H1 (cell line): ENCODE results near the gene CCS. TPM values are rescaled to one million over a fixed set of nuclear protein-coding genes. Genes with fewer than 3 reads are reported as not detected.

ENCODE experiments used
- CBX5 ChIP-seq: fragments of 300-800, 300-1000 bp; sonication (generic); IDR thresholded peaks from 2 replicates; pipeline ENCODE4 v1.7.1; 2016; ENCODE audit warnings: antibody characterized with exemption, low read length, low read depth
- E2F6 ChIP-seq: IDR thresholded peaks from 2 replicates; pipeline ENCODE4 v1.6.1; 2012; ENCODE audit warnings: inconsistent platforms
- EP300 ChIP-seq, 2 experiments: IDR thresholded peaks; 1 replicate in 1 of 2; 2 replicates in 1 of 2; pipeline ENCODE4 v1.6.1; 2011 to 2012; ENCODE audit warnings: low read depth in 2 of 2, low read length in 2 of 2, mild to moderate bottlenecking in 2 of 2, borderline replicate concordance in 1 of 2, inconsistent platforms in 1 of 2, moderate library complexity in 1 of 2
- GTF2F1 ChIP-seq: IDR thresholded peaks from 2 replicates; pipeline ENCODE4 v1.6.1; 2012; ENCODE audit warnings: low read depth, low read length, improper control_type of control experiment, borderline replicate concordance
- KDM1A ChIP-seq: fragments of 200-600, 300-600 bp; sonication (generic); IDR thresholded peaks from 2 replicates; pipeline ENCODE4 v1.7.1; 2016; ENCODE audit warnings: mild to moderate bottlenecking, low read length, borderline replicate concordance
- MAX ChIP-seq: IDR thresholded peaks from 2 replicates; pipeline ENCODE4 v1.6.1; 2012; ENCODE audit warnings: inconsistent platforms
- RNF2 ChIP-seq: fragments of 200-900, 300-1000 bp; sonication (generic); IDR thresholded peaks from 2 replicates; pipeline ENCODE4 v1.7.1; 2016; ENCODE audit warnings: borderline replicate concordance, low read depth, mild to moderate bottlenecking, antibody characterized with exemption, low read length; ENCODE audit not compliant: poor library complexity, severe bottlenecking; ENCODE audit errors: missing control alignments
- SP2 ChIP-seq: IDR thresholded peaks from 2 replicates; pipeline ENCODE4 v1.6.1; 2012; ENCODE audit warnings: mild to moderate bottlenecking, low read length, inconsistent platforms
- SUZ12 ChIP-seq: fragments of 200-600 bp; sonication (generic); IDR thresholded peaks from 2 replicates; pipeline ENCODE4 v1.6.1; 2012; ENCODE audit warnings: mild to moderate bottlenecking, inconsistent platforms, low read length, moderate library complexity, mixed read lengths
- TAF7 ChIP-seq: optimal IDR thresholded peaks from 2 replicates; pipeline ENCODE3; 2011; ENCODE audit warnings: low read depth, mild to moderate bottlenecking, inconsistent platforms, low read length, moderate library complexity, borderline replicate concordance
- polyA plus RNA-seq, 7 experiments: library from polyadenylated mRNA; depleted of rRNA in 3 of 7; stranded (reverse) in 5 of 7; unstranded in 2 of 7; fragments of >200 nt in 5 of 7; fragments of 200-250 nt in 2 of 7; gene quantifications; 1 replicate in 5 of 7; 2 replicates in 1 of 7; 4 replicates in 1 of 7; pipeline versions ENCODE4 v1.2.1 to v1.2.3, GENCODE V29; 2011 to 2013; ENCODE audit warnings: missing spikeins in 2 of 7, mixed read lengths in 2 of 7
- total RNA-seq: library from RNA; stranded (reverse); fragmentation: NEBNext Ultra II Directional; extraction: Animal tissue kit (Norgen Biotek cat#: 25700); gene quantifications from 2 replicates; pipeline ENCODE4 v1.2.1, GENCODE V29; 2021

The CCS gene
- total and polyA plus RNA-seq, 2 of the 8 experiments (the other 6 are each of a cell fraction or from before 2014, with no cell fraction given) = 37.1 to 37.7 TPM

GRCh38 chr11:66649903-66650302 is 56.9 kb downstream of the CCS start (continued):
- TF ChIP-seq RNF2 = no peak
- TF ChIP-seq EP300 (IDR thresholded peaks at IDR 0.05; ENCODE audit: borderline replicate concordance in 1 of 2, low read depth in 2 of 2, low read length in 2 of 2) = no peak
- TF ChIP-seq MAX = no peak
- no peak for TF ChIP-seq SP2
- no peak for TF ChIP-seq E2F6
- TF ChIP-seq TAF7 = no peak
- TF ChIP-seq SUZ12 = no peak
- TF ChIP-seq CBX5 = no peak
- TF ChIP-seq GTF2F1 = no peak
- no peak for TF ChIP-seq KDM1A
